ENCODE measurements around the gene ASB6. TPM values are rescaled to one million over a fixed set of nuclear protein-coding genes. Genes with fewer than 3 reads are reported as not detected.

The ASB6 gene
- total and polyA plus RNA-seq, 2 experiments from 2014 or later, result 8.8 to 19.8 TPM

DNA sequence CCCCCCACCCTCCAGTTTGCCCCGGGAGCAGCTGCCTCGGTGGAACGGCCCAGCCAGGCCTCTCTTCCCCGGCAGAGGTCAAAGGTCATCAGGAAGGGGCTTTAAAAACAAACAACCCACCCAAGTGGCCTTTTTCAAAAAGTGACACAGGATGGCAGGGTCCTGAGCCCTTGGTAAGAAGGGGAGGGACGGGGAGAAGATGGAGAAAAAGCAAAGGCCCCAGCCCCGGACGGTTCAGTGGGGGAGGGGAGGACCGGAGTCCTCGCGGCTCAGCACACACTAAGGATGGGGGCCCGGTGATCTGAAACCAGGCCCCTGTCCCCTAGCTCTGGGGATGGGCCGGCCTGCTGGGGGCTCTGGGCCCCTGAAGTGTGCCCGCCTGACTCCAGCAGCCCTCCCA is 24.6 kb upstream of the ASB6 start:
- Mint-ChIP-seq H3K4me3 (peak overlapping the region; percentile 75), H3K27me3 (ENCODE audit: insufficient read depth, low read depth, poor library complexity) (peaks cover 38% of the 10 kb centered on the region), H3K36me3 (ENCODE audit: low read depth) (no peaks in the 10 kb centered on the region), H3K9me3 (no peaks in the 10 kb centered on the region), H3K4me1 (peaks cover 19% of the 10 kb centered on the region), H3K27ac (no peak overlapping the region)
- ATAC-seq (peak; percentile 23), DNase-seq (ENCODE audit: low spot score) (no peak)
- Histone ChIP-seq H3K27me3 (ENCODE audit: insufficient read depth) (peaks cover 24% of the 10 kb centered on the region), H3K4me2 (peak overlapping the region; percentile 79), H2AFZ (no peak overlapping the region), H3K27ac (ENCODE audit: low read depth) (no peak overlapping the region), H3K4me1 (ENCODE audit: insufficient read depth) (peaks cover 14% of the 10 kb centered on the region), H3K4me3 (peak overlapping the region; percentile 51), H3K36me3 (ENCODE audit: insufficient read depth) (no peaks in the 10 kb centered on the region), H3F3A (replicated peaks; ENCODE audit: low read depth) (no peaks in the 10 kb centered on the region), H4K20me1 (replicated peaks; ENCODE audit: insufficient read depth) (no peaks in the 10 kb centered on the region), H3K9me2 (ENCODE audit: insufficient read depth) (no peaks in the 10 kb centered on the region), H3K79me2 (replicated peaks; ENCODE audit: insufficient read depth) (no peaks in the 10 kb centered on the region)
- TF ChIP-seq, protein P1, sequence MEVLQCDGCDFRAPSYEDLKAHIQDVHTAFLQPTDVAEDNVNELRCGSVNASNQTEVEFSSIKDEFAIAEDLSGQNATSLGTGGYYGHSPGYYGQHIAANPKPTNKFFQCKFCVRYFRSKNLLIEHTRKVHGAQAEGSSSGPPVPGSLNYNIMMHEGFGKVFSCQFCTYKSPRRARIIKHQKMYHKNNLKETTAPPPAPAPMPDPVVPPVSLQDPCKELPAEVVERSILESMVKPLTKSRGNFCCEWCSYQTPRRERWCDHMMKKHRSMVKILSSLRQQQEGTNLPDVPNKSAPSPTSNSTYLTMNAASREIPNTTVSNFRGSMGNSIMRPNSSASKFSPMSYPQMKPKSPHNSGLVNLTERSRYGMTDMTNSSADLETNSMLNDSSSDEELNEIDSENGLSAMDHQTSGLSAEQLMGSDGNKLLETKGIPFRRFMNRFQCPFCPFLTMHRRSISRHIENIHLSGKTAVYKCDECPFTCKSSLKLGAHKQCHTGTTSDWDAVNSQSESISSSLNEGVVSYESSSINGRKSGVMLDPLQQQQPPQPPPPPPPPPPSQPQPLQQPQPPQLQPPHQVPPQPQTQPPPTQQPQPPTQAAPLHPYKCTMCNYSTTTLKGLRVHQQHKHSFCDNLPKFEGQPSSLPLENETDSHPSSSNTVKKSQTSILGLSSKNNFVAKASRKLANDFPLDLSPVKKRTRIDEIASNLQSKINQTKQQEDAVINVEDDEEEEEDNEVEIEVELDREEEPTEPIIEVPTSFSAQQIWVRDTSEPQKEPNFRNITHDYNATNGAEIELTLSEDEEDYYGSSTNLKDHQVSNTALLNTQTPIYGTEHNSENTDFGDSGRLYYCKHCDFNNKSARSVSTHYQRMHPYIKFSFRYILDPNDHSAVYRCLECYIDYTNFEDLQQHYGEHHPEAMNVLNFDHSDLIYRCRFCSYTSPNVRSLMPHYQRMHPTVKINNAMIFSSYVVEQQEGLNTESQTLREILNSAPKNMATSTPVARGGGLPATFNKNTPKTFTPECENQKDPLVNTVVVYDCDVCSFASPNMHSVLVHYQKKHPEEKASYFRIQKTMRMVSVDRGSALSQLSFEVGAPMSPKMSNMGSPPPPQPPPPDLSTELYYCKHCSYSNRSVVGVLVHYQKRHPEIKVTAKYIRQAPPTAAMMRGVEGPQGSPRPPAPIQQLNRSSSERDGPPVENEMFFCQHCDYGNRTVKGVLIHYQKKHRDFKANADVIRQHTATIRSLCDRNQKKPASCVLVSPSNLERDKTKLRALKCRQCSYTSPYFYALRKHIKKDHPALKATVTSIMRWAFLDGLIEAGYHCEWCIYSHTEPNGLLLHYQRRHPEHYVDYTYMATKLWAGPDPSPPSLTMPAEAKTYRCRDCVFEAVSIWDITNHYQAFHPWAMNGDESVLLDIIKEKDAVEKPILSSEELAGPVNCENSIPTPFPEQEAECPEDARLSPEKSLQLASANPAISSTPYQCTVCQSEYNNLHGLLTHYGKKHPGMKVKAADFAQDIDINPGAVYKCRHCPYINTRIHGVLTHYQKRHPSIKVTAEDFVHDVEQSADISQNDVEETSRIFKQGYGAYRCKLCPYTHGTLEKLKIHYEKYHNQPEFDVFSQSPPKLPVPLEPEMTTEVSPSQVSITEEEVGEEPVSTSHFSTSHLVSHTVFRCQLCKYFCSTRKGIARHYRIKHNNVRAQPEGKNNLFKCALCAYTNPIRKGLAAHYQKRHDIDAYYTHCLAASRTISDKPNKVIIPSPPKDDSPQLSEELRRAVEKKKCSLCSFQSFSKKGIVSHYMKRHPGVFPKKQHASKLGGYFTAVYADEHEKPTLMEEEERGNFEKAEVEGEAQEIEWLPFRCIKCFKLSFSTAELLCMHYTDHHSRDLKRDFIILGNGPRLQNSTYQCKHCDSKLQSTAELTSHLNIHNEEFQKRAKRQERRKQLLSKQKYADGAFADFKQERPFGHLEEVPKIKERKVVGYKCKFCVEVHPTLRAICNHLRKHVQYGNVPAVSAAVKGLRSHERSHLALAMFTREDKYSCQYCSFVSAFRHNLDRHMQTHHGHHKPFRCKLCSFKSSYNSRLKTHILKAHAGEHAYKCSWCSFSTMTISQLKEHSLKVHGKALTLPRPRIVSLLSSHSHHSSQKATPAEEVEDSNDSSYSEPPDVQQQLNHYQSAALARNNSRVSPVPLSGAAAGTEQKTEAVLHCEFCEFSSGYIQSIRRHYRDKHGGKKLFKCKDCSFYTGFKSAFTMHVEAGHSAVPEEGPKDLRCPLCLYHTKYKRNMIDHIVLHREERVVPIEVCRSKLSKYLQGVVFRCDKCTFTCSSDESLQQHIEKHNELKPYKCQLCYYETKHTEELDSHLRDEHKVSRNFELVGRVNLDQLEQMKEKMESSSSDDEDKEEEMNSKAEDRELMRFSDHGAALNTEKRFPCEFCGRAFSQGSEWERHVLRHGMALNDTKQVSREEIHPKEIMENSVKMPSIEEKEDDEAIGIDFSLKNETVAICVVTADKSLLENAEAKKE (CRISPR knock-in tag; IDR thresholded peaks at IDR 0.05), result no peak
- no peak for TF ChIP-seq ZNF331 (CRISPR knock-in tag; IDR thresholded peaks at IDR 0.05; ENCODE audit: low read depth)

DNA sequence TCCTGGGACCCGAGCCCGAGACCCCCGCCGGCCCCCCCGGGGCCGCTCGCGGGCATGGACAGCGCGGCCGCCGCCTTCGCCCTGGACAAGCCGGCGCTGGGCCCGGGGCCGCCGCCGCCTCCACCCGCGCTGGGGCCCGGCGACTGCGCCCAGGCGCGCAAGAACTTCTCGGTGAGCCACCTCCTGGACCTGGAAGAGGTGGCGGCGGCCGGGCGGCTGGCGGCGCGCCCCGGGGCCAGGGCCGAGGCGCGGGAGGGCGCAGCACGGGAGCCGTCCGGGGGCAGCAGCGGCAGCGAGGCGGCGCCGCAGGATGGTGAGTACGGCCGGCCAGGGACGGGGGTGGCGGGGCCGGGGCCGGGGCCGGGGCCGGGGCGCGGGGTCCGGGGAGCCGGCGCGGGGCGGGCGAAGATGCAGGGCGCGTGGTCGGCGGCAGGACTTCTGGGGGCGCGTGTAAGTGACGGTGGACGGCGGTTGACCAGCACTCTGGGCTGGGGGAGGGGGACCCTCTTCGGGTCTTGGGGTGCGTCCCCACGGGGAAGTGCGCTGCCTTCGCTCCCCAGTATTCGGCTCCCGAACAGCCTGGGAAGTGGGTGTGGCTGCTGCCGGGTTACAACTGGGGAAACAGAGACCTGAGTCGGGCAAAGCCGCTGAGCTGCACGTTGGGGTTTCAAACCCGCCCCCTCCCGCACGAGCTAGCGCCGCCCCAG is 24.0 kb upstream of the ASB6 start:
- peak overlapping the region; percentile 72 for H3K4me3 ChIP-seq
- TF ChIP-seq ZNF331 (CRISPR knock-in tag; IDR thresholded peaks at IDR 0.05; ENCODE audit: low read depth), result no peak
- TF ChIP-seq, protein P1 (CRISPR knock-in tag; IDR thresholded peaks at IDR 0.05), result no peak

More for the DNA sequence above, 24.0 kb upstream of the ASB6 start:
- Histone ChIP-seq H3K27ac (ENCODE audit: low read depth) (no peak overlapping the region), H3F3A (replicated peaks; ENCODE audit: low read depth) (no peaks in the 10 kb centered on the region), H3K9me2 (ENCODE audit: insufficient read depth) (no peaks in the 10 kb centered on the region), H3K4me2 (peak overlapping the region; percentile 90), H3K36me3 (ENCODE audit: insufficient read depth) (no peaks in the 10 kb centered on the region), H3K4me1 (ENCODE audit: insufficient read depth) (peaks cover 14% of the 10 kb centered on the region), H2AFZ (no peak overlapping the region), H3K79me2 (replicated peaks; ENCODE audit: insufficient read depth) (no peaks in the 10 kb centered on the region), H4K20me1 (replicated peaks; ENCODE audit: insufficient read depth) (no peaks in the 10 kb centered on the region), H3K27me3 (ENCODE audit: insufficient read depth) (peaks cover 24% of the 10 kb centered on the region)
- peak overlapping the region; percentile 75 for H3K4me3 Mint-ChIP-seq
- H3K36me3 Mint-ChIP-seq (ENCODE audit: low read depth), result no peaks in the 10 kb centered on the region
- H3K4me1 Mint-ChIP-seq, result peaks cover 18% of the 10 kb centered on the region
- peaks cover 38% of the 10 kb centered on the region for H3K27me3 Mint-ChIP-seq (ENCODE audit: insufficient read depth, low read depth, poor library complexity)
- no peaks in the 10 kb centered on the region for H3K9me3 Mint-ChIP-seq
- H3K27ac Mint-ChIP-seq, result no peak overlapping the region
- peak; percentile 66 for DNase-seq (ENCODE audit: low spot score)
- peak; percentile 5 for ATAC-seq
